Trophoblast cell (in vitro differentiated cells and primary cell): ENCODE results near the gene RAD51AP1.

Source experiments
- DNase-seq, 2 donors: peaks; one replicate each; pipeline ENCODE4 v3.0.0-alpha.2; 2016
- H2AFZ ChIP-seq: 2 replicates; pipeline ENCODE4 v1.6.1; 2013; ENCODE audit warnings: low read length, moderate library complexity, mild to moderate bottlenecking; ENCODE audit not compliant: insufficient read depth, poor library complexity
- H2AK5ac ChIP-seq: 2 replicates; pipeline ENCODE4 v1.6.1; 2013; ENCODE audit warnings: mild to moderate bottlenecking, low read length
- H2BK120ac ChIP-seq: 2 replicates; pipeline ENCODE4 v1.6.1; 2013; ENCODE audit warnings: low read length, mild to moderate bottlenecking, moderate library complexity; ENCODE audit not compliant: insufficient read depth, poor library complexity
- H2BK12ac ChIP-seq: 2 replicates; pipeline ENCODE4 v1.6.1; 2013; ENCODE audit warnings: mild to moderate bottlenecking, low read length, moderate library complexity
- H2BK5ac ChIP-seq: 2 replicates; pipeline ENCODE4 v1.6.1; 2013; ENCODE audit warnings: low read length, low read depth, moderate library complexity, mild to moderate bottlenecking; ENCODE audit not compliant: poor library complexity
- H3K14ac ChIP-seq: 2 replicates; pipeline ENCODE4 v1.6.1; 2013; ENCODE audit warnings: mild to moderate bottlenecking, low read length
- H3K18ac ChIP-seq: 2 replicates; pipeline ENCODE4 v1.6.1; 2013; ENCODE audit warnings: mild to moderate bottlenecking, low read length
- H3K23ac ChIP-seq: 2 replicates; pipeline ENCODE4 v1.6.1; 2013; ENCODE audit warnings: low read length
- H3K27ac ChIP-seq: 2 replicates; pipeline ENCODE4 v1.5.1; 2013; ENCODE audit warnings: low read depth, mild to moderate bottlenecking, inconsistent platforms, low read length, moderate library complexity
- H3K27me3 ChIP-seq: 2 replicates; pipeline ENCODE4 v1.6.1; 2013; ENCODE audit warnings: inconsistent platforms, mild to moderate bottlenecking, low read length, moderate library complexity; ENCODE audit not compliant: insufficient read depth
- H3K36me3 ChIP-seq, 2 experiments: 1 replicate in 1 of 2; 2 replicates in 1 of 2; pipeline ENCODE4 v1.6.1; 2013; ENCODE audit warnings: low read length in 2 of 2, mild to moderate bottlenecking in 2 of 2, moderate library complexity in 1 of 2; ENCODE audit not compliant: insufficient read depth in 2 of 2, control insufficient read depth in 1 of 2
- H3K4ac ChIP-seq: 2 replicates; pipeline ENCODE4 v1.6.1; 2013; ENCODE audit warnings: low read depth, mild to moderate bottlenecking, low read length, moderate library complexity
- H3K4me1 ChIP-seq, 2 experiments: 1 replicate in 1 of 2; 2 replicates in 1 of 2; pipeline ENCODE4 v1.6.1; 2013; ENCODE audit warnings: low read length in 2 of 2, mild to moderate bottlenecking in 2 of 2, moderate library complexity in 1 of 2; ENCODE audit not compliant: insufficient read depth in 2 of 2, control insufficient read depth in 1 of 2
- H3K4me2 ChIP-seq: 2 replicates; pipeline ENCODE4 v1.6.1; 2013; ENCODE audit warnings: inconsistent platforms, mild to moderate bottlenecking, low read length, moderate library complexity
- H3K4me3 ChIP-seq: 2 replicates; pipeline ENCODE4 v1.5.1; 2013; ENCODE audit warnings: mild to moderate bottlenecking, low read depth, low read length, inconsistent platforms
- H3K79me1 ChIP-seq: one replicate; pipeline ENCODE4 v1.6.1; 2013; ENCODE audit warnings: low read length
- H3K79me2 ChIP-seq: 2 replicates; pipeline ENCODE4 v1.6.1; 2013; ENCODE audit warnings: low read length, mild to moderate bottlenecking; ENCODE audit not compliant: control insufficient read depth, insufficient read depth, poor library complexity
- H3K9ac ChIP-seq: 2 replicates; pipeline ENCODE4 v1.6.1; 2013; ENCODE audit warnings: mild to moderate bottlenecking, low read length
- H3K9me3 ChIP-seq: 2 replicates; pipeline ENCODE4 v1.6.1; 2013; ENCODE audit warnings: low read depth, mild to moderate bottlenecking, control low read depth, inconsistent platforms, low read length; ENCODE audit not compliant: insufficient read depth
- H4K12ac ChIP-seq: 2 replicates; pipeline ENCODE4 v1.6.1; 2013; ENCODE audit warnings: low read depth, mild to moderate bottlenecking, low read length, moderate library complexity
- H4K8ac ChIP-seq: 2 replicates; pipeline ENCODE4 v1.6.1; 2013; ENCODE audit warnings: low read depth, mild to moderate bottlenecking, low read length, moderate library complexity
- H4K91ac ChIP-seq: one replicate; pipeline ENCODE4 v1.6.1; 2013; ENCODE audit warnings: low read depth, mild to moderate bottlenecking, low read length, moderate library complexity
- WGBS: extraction: QIAGEN DNeasy Blood & Tissue Kit; methylation state at CpG from one replicate; pipeline ENCODE4 v1.1.7; 2013; ENCODE audit warnings: missing lambda C conversion rate; ENCODE audit not compliant: insufficient read length, insufficient coverage; ENCODE audit errors: extremely low coverage; 5-methylcytosine and 5-hydroxymethylcytosine counted together

Gene RAD51AP1

DNA sequence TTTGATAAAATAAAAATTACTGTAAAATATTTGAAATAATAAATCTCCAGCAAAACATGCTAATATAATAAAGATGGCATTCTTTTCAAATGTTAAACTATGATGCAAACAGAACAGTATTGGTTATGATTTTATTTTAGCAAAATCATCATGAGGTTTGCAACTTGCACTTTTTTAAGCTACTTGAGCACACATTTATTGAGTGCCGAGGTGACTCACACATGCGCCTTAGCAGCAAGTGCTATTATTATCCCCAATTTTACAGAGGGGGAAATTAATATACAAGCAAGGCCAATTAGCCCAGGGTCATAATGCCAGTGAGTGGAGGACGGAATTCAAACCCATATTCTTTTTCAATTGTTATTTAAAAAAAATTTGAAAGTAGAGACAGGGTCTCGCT is 30.6 kb downstream of the RAD51AP1 start:
- Histone ChIP-seq H3K36me3 (no peaks in the 10 kb centered on the region), H3K79me2 (no peaks in the 10 kb centered on the region), H3K4me2 (no peak overlapping the region), H3K9me3 (no peaks in the 10 kb centered on the region), H3K9ac (no peak overlapping the region), H3K23ac (no peak overlapping the region), H2BK5ac (no peak overlapping the region), H3K4me1 (no peaks in the 10 kb centered on the region), H3K14ac (no peak overlapping the region), H3K79me1 (no peaks in the 10 kb centered on the region), H3K4me3 (no peak overlapping the region), H3K18ac (no peak overlapping the region), H2BK120ac (no peak overlapping the region), H4K12ac (no peak overlapping the region), H4K8ac (no peak overlapping the region), H4K91ac (no peak overlapping the region), H3K4ac (no peak overlapping the region), H2BK12ac (no peak overlapping the region), H2AK5ac (no peak overlapping the region), H3K27ac (no peak overlapping the region), H3K27me3 (no peaks in the 10 kb centered on the region), H2AFZ (no peak overlapping the region)
- no peak for DNase-seq
- WGBS, result no CpG with 5 or more reads among the region's 4 CpGs

DNA sequence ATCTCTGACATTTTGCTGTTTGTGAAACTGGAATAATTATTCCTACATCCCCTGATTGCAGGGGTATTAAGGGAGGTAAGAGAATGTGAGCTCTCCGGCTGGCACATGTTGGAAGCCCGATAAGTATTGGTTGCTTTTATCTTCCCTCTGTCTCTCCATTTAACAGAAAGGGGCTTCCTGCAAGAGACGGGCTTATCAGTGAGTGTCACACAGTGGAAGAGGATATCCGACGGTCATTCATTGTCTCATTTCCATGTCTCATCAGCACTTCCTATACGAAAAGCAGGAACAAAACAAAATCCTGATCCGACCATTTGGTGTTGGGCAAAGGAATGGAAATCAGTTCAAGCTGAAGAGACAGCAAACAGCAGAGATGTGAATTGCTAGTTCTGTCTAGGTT is 34.0 kb downstream of the RAD51AP1 start:
- H3K79me2 ChIP-seq, result no peaks in the 10 kb centered on the region
- no peak overlapping the region for H3K18ac ChIP-seq
- no peak overlapping the region for H3K4me3 ChIP-seq
- no peak overlapping the region for H2AK5ac ChIP-seq
- no peak overlapping the region for H2BK120ac ChIP-seq
- no peak overlapping the region for H2AFZ ChIP-seq
- no peak overlapping the region for H3K9ac ChIP-seq
- no CpG with 5 or more reads among the region's 7 CpGs for WGBS
- DNase-seq, result no peak
- H2BK5ac ChIP-seq, result no peak overlapping the region
- no peak overlapping the region for H3K4ac ChIP-seq
- no peak overlapping the region for H3K27ac ChIP-seq
- H4K91ac ChIP-seq, result no peak overlapping the region
- H2BK12ac ChIP-seq, result no peak overlapping the region
- H3K36me3 ChIP-seq, result no peaks in the 10 kb centered on the region
- no peak overlapping the region for H3K23ac ChIP-seq
- H3K14ac ChIP-seq, result no peak overlapping the region
- H3K4me1 ChIP-seq, result no peaks in the 10 kb centered on the region
- H4K8ac ChIP-seq, result no peak overlapping the region
- no peak overlapping the region for H4K12ac ChIP-seq
- no peak overlapping the region for H3K4me2 ChIP-seq
- H3K27me3 ChIP-seq, result no peaks in the 10 kb centered on the region
- H3K9me3 ChIP-seq, result no peaks in the 10 kb centered on the region
- H3K79me1 ChIP-seq, result no peaks in the 10 kb centered on the region

GRCh38 chr12:4579305-4580102 is 40.8 kb downstream of the RAD51AP1 start:
- H3K36me3 ChIP-seq, result no peaks in the 10 kb centered on the region
- no peak overlapping the region for H3K4me2 ChIP-seq
- no peaks in the 10 kb centered on the region for H3K79me2 ChIP-seq
- no peak overlapping the region for H3K23ac ChIP-seq
- H3K18ac ChIP-seq, result no peak overlapping the region
- no peak overlapping the region for H4K91ac ChIP-seq
- no peaks in the 10 kb centered on the region for H3K79me1 ChIP-seq
- H2AK5ac ChIP-seq, result no peak overlapping the region
- no peak overlapping the region for H2AFZ ChIP-seq
- H4K12ac ChIP-seq, result no peak overlapping the region
- no peaks in the 10 kb centered on the region for H3K9me3 ChIP-seq
- H3K4me3 ChIP-seq, result no peak overlapping the region
- H4K8ac ChIP-seq, result no peak overlapping the region
- no peak overlapping the region for H3K14ac ChIP-seq
- H3K9ac ChIP-seq, result no peak overlapping the region
- H3K4ac ChIP-seq, result no peak overlapping the region
- no peaks in the 10 kb centered on the region for H3K27me3 ChIP-seq
- DNase-seq, result peak in 1 of 2 donors; percentile 27
- WGBS, result no CpG with 5 or more reads among the region's 8 CpGs
- no peak overlapping the region for H2BK5ac ChIP-seq
- H2BK120ac ChIP-seq, result no peak overlapping the region
- H2BK12ac ChIP-seq, result no peak overlapping the region
- H3K4me1 ChIP-seq, result no peaks in the 10 kb centered on the region
- H3K27ac ChIP-seq, result no peak overlapping the region

DNA sequence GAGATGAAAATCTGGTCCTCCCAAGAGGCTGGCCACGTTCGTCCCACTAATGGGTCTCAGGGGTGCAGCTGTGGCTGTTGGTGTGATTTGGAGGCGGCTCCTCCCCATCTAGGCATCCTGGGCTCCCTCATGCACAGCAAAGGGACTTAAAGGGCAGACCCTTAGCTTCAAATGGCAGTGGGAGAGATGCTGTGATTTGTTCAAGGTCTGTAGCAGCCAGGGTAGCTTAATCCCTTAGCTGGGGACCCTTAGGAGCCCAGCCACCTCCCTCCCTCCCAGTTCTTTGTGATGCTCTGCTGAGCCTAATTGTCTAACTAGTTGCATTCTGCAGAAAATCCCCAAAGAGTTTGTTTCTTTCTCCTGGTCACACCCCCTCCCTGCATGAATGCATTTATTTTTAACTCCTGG is 41.6 kb downstream of the RAD51AP1 start:
- H3K9ac ChIP-seq, result no peak overlapping the region
- H3K23ac ChIP-seq, result no peak overlapping the region
- H3K9me3 ChIP-seq, result no peaks in the 10 kb centered on the region
- H3K14ac ChIP-seq, result no peak overlapping the region
- H4K91ac ChIP-seq, result no peak overlapping the region
- H4K12ac ChIP-seq, result no peak overlapping the region
- H3K27ac ChIP-seq, result no peak overlapping the region
- no peak overlapping the region for H2AFZ ChIP-seq
- no peak overlapping the region for H2BK120ac ChIP-seq
- no peak overlapping the region for H2BK5ac ChIP-seq
- no peak overlapping the region for H3K4me2 ChIP-seq
- no peak overlapping the region for H3K4ac ChIP-seq
- no peaks in the 10 kb centered on the region for H3K27me3 ChIP-seq
- no peak for DNase-seq
- H3K4me3 ChIP-seq, result no peak overlapping the region
- no CpG with 5 or more reads among the region's 3 CpGs for WGBS
- no peak overlapping the region for H2AK5ac ChIP-seq
- no peak overlapping the region for H3K18ac ChIP-seq
- H3K79me2 ChIP-seq, result no peaks in the 10 kb centered on the region
- no peaks in the 10 kb centered on the region for H3K36me3 ChIP-seq
- no peaks in the 10 kb centered on the region for H3K79me1 ChIP-seq
- no peak overlapping the region for H2BK12ac ChIP-seq
- no peaks in the 10 kb centered on the region for H3K4me1 ChIP-seq
- no peak overlapping the region for H4K8ac ChIP-seq
